H9 (cell line): Measurements from ENCODE around the gene SNX33. TPM values are rescaled to one million over a fixed set of nuclear protein-coding genes. Genes with fewer than 3 reads are reported as not detected.

Experiments
- DNase-seq: peaks from one replicate; pipeline ENCODE4 v3.0.0-alpha.2; 2017
- H2AFZ ChIP-seq: one replicate; pipeline ENCODE4 v1.6.1; 2013; ENCODE audit warnings: mild to moderate bottlenecking, low read length, control low read depth, moderate library complexity
- H2AK5ac ChIP-seq: 2 replicates; pipeline ENCODE4 v1.6.1; 2013; ENCODE audit warnings: low read length, control low read depth, mixed read lengths; ENCODE audit not compliant: insufficient read length
- H2BK120ac ChIP-seq: one replicate; pipeline ENCODE4 v1.6.1; 2013; ENCODE audit warnings: low read depth, mild to moderate bottlenecking, low read length, control low read depth, inconsistent platforms; ENCODE audit not compliant: poor library complexity, severe bottlenecking
- H2BK12ac ChIP-seq: 2 replicates; pipeline ENCODE4 v1.6.1; 2013; ENCODE audit warnings: low read length, control low read depth, mixed read lengths, low read depth; ENCODE audit not compliant: insufficient read length
- H2BK15ac ChIP-seq: 2 replicates; pipeline ENCODE4 v1.6.1; 2013; ENCODE audit warnings: low read depth, low read length, control low read depth
- H2BK20ac ChIP-seq: one replicate; pipeline ENCODE4 v1.6.1; 2013; ENCODE audit warnings: low read depth, mild to moderate bottlenecking, low read length, control low read depth, inconsistent platforms; ENCODE audit not compliant: poor library complexity, severe bottlenecking
- H2BK5ac ChIP-seq: 2 replicates; pipeline ENCODE4 v1.6.1; 2013; ENCODE audit warnings: low read length, control low read depth, mixed read lengths; ENCODE audit not compliant: insufficient read length
- H3K14ac ChIP-seq: 2 replicates; pipeline ENCODE4 v1.6.1; 2013; ENCODE audit warnings: low read length, control low read depth; ENCODE audit not compliant: insufficient read depth
- H3K18ac ChIP-seq: 2 replicates; pipeline ENCODE4 v1.6.1; 2013; ENCODE audit warnings: low read depth, mild to moderate bottlenecking, mixed read lengths, low read length, control low read depth; ENCODE audit not compliant: insufficient read length
- H3K23ac ChIP-seq: 2 replicates; pipeline ENCODE4 v1.6.1; 2013; ENCODE audit warnings: low read length, control low read depth, mixed read lengths, low read depth; ENCODE audit not compliant: insufficient read length
- H3K23me2 ChIP-seq: 2 replicates; pipeline ENCODE4 v1.6.1; 2013; ENCODE audit warnings: low read depth, mild to moderate bottlenecking, mixed read lengths, low read length, control low read depth; ENCODE audit not compliant: insufficient read length, poor library complexity, severe bottlenecking
- H3K27ac ChIP-seq: 2 replicates; pipeline ENCODE4 v1.5.1; 2013; ENCODE audit warnings: low read length, control low read depth, mixed read lengths, low read depth; ENCODE audit not compliant: insufficient read length
- H3K27me3 ChIP-seq: 2 replicates; pipeline ENCODE4 v1.6.1; 2013; ENCODE audit warnings: low read length, control low read depth, inconsistent platforms; ENCODE audit not compliant: insufficient read depth
- H3K4ac ChIP-seq: 2 replicates; pipeline ENCODE4 v1.6.1; 2013; ENCODE audit warnings: low read depth, mild to moderate bottlenecking, control low read depth, inconsistent platforms, low read length, moderate library complexity
- H3K4me1 ChIP-seq: 2 replicates; pipeline ENCODE4 v1.6.1; 2013; ENCODE audit warnings: low read length, control low read depth, inconsistent platforms; ENCODE audit not compliant: insufficient read depth
- H3K4me2 ChIP-seq: 2 replicates; pipeline ENCODE4 v1.6.1; 2013; ENCODE audit warnings: low read length, control low read depth, mixed read lengths; ENCODE audit not compliant: insufficient read length, insufficient read depth
- H3K56ac ChIP-seq: 2 replicates; pipeline ENCODE4 v1.6.1; 2013; ENCODE audit warnings: low read depth, mild to moderate bottlenecking, mixed read lengths, low read length, control low read depth; ENCODE audit not compliant: insufficient read length
- H3K79me1 ChIP-seq: 2 replicates; pipeline ENCODE4 v1.6.1; 2013; ENCODE audit warnings: low read depth, mild to moderate bottlenecking, moderate library complexity, low read length, control low read depth, inconsistent platforms; ENCODE audit not compliant: insufficient read depth, poor library complexity, severe bottlenecking
- H3K79me2 ChIP-seq: 2 replicates; pipeline ENCODE4 v1.6.1; 2013; ENCODE audit warnings: low read length, control low read depth, inconsistent platforms; ENCODE audit not compliant: insufficient read depth
- H3K9ac ChIP-seq: 2 replicates; pipeline ENCODE4 v1.6.1; 2013; ENCODE audit warnings: low read length, control low read depth, mixed read lengths; ENCODE audit not compliant: insufficient read length; ENCODE audit errors: extremely low read depth
- H3K9me3 ChIP-seq: one replicate; pipeline ENCODE4 v1.6.1; 2013; ENCODE audit warnings: low read depth, low read length, inconsistent platforms; ENCODE audit not compliant: control insufficient read depth
- H3T11ph ChIP-seq: one replicate; pipeline ENCODE4 v1.6.1; 2013; ENCODE audit warnings: mild to moderate bottlenecking, low read length, control low read depth, inconsistent platforms
- H4K20me1 ChIP-seq: one replicate; pipeline ENCODE4 v1.6.1; 2013; ENCODE audit not compliant: control insufficient read depth, insufficient read length, insufficient read depth
- H4K5ac ChIP-seq: 2 replicates; pipeline ENCODE4 v1.6.1; 2013; ENCODE audit warnings: low read depth, mild to moderate bottlenecking, mixed read lengths, low read length, control low read depth; ENCODE audit not compliant: insufficient read length
- H4K8ac ChIP-seq: replicated peaks from 2 replicates; pipeline ENCODE4 v1.6.1; 2013; ENCODE audit warnings: low read length, control low read depth, mixed read lengths, low read depth; ENCODE audit not compliant: insufficient read length
- H4K91ac ChIP-seq: 2 replicates; pipeline ENCODE4 v1.6.1; 2013; ENCODE audit warnings: low read depth, mild to moderate bottlenecking, moderate library complexity, mixed read lengths, low read length, control low read depth; ENCODE audit not compliant: insufficient read length
- H3K27ac Mint-ChIP-seq, 3 experiments: 2 replicates in 2 of 3; 3 replicates in 1 of 3; pipeline ENCODE4 v1.8.0; 2020 to 2021; ENCODE audit warnings: mixed read lengths in 3 of 3, mild to moderate bottlenecking in 1 of 3, moderate library complexity in 1 of 3
- H3K27me3 Mint-ChIP-seq: 2 replicates; pipeline ENCODE4 v1.8.0; 2021; ENCODE audit warnings: low read depth, mild to moderate bottlenecking, moderate library complexity, mixed read lengths
- H3K36me3 Mint-ChIP-seq, 3 experiments: 2 replicates in 2 of 3; 3 replicates in 1 of 3; pipeline ENCODE4 v1.8.0; 2020 to 2021; ENCODE audit warnings: low read depth in 3 of 3, mixed read lengths in 3 of 3; ENCODE audit not compliant: insufficient read depth in 1 of 3
- H3K4me1 Mint-ChIP-seq, 2 experiments: 2 replicates each; pipeline ENCODE4 v1.8.0; 2020; ENCODE audit warnings: mixed read lengths in 2 of 2
- H3K4me3 Mint-ChIP-seq, 2 experiments: 2 replicates in 1 of 2; 3 replicates in 1 of 2; pipeline ENCODE4 v1.8.0; 2020 to 2021; ENCODE audit warnings: mild to moderate bottlenecking in 2 of 2, mixed read lengths in 2 of 2, moderate library complexity in 1 of 2
- H3K9me3 Mint-ChIP-seq, 2 experiments: 2 replicates in 1 of 2; 3 replicates in 1 of 2; pipeline ENCODE4 v1.8.0; 2020; ENCODE audit warnings: mild to moderate bottlenecking in 2 of 2, mixed read lengths in 2 of 2, moderate library complexity in 1 of 2
- CTCF ChIP-seq: fragments of 200-600 bp; sonication (generic); conservative IDR thresholded peaks from 3 replicates; pipeline ENCODE4 v1.8.0; 2021; ENCODE audit warnings: antibody characterized with exemption, mild to moderate bottlenecking
- WGBS: extraction: QIAGEN DNeasy Blood & Tissue Kit; methylation state at CpG from one replicate; pipeline ENCODE4 v1.1.7; 2013; ENCODE audit warnings: missing lambda C conversion rate, low lambda C conversion rate, mixed read lengths; ENCODE audit not compliant: insufficient read length; ENCODE audit errors: extremely low coverage; 5-methylcytosine and 5-hydroxymethylcytosine counted together
- total RNA-seq: library from RNA; stranded (reverse); gene quantifications from 2 replicates; pipeline ENCODE4 v1.2.1, GENCODE V29; 2021

The SNX33 gene
- total RNA-seq, 1 experiment from 2014 or later = 17.7 TPM

- Histone ChIP-seq H2BK15ac (no peak overlapping the region), H3K9me3 (no peaks in the 10 kb centered on the region), H3K4me2 (no peak overlapping the region), H3K14ac (no peak overlapping the region; the same call in 1 of the 2 replicates), H4K5ac (no peak overlapping the region), H2AFZ (no peak overlapping the region), H2BK120ac (no peak overlapping the region), H2AK5ac (no peak overlapping the region), H3K4ac (no peak overlapping the region), H2BK12ac (no peak overlapping the region), H3K56ac (no peak overlapping the region), H3K79me2 (peaks cover 5% of the 10 kb centered on the region; the same call in 1 of the 2 replicates), H3K18ac (no peak overlapping the region), H3K9ac (no peak overlapping the region), H4K91ac (no peak overlapping the region), H3K79me1 (no peaks in the 10 kb centered on the region), H3K23me2 (no peaks in the 10 kb centered on the region), H3K27me3 (no peaks in the 10 kb centered on the region), H3T11ph (no peak overlapping the region), H2BK5ac (no peak overlapping the region), H3K23ac (no peak overlapping the region), H4K8ac (no peak overlapping the region), H3K4me1 (peaks cover 3% of the 10 kb centered on the region; the same call in 1 of the 2 replicates), H3K27ac (no peak overlapping the region), H2BK20ac (no peak overlapping the region), H4K20me1 (no peaks in the 10 kb centered on the region)
- WGBS = no CpG with 5 or more reads among the region's 4 CpGs
- peaks cover 38 to 40% of the 10 kb centered on the region in 2 experiments for H3K4me1 Mint-ChIP-seq
- H3K27ac Mint-ChIP-seq = no peak overlapping the region
- H3K36me3 Mint-ChIP-seq = peaks cover 25 to 57% (median 47%) of the 10 kb centered on the region in 3 experiments
- H3K9me3 Mint-ChIP-seq = no peaks in the 10 kb centered on the region
- no peaks in the 10 kb centered on the region for H3K27me3 Mint-ChIP-seq
- no peak overlapping the region for H3K4me3 Mint-ChIP-seq
- no peak for DNase-seq
- no peak for TF ChIP-seq CTCF
These were observed 6.6 kb downstream of the SNX33 start for GRCh38 chr15:75654201-75654907.
